ENCODE data around the gene C1QTNF5. TPM values are rescaled to one million over a fixed set of nuclear protein-coding genes. Genes with fewer than 3 reads are reported as not detected.

Gene C1QTNF5
- total RNA-seq, 1 experiment from 2014 or later = not detected

- Histone ChIP-seq H3K79me2 (ENCODE audit: low read depth) (no peaks in the 10 kb centered on the region), H3K27ac (no peak overlapping the region), H3F3A (ENCODE audit: insufficient read depth, low read depth) (peaks cover 6% of the 10 kb centered on the region; the same call in 1 of the 2 replicates), H3K4me3 (no peak overlapping the region), H3K27me3 (ENCODE audit: insufficient read depth, low read depth) (peaks cover 44% of the 10 kb centered on the region), H3K4me2 (no peak overlapping the region), H4K20me1 (ENCODE audit: insufficient read depth) (no peaks in the 10 kb centered on the region), H3K9me3 (ENCODE audit: insufficient read depth, low read depth) (no peaks in the 10 kb centered on the region), H3K4me1 (replicated peaks; ENCODE audit: insufficient read depth) (no peaks in the 10 kb centered on the region), H2AFZ (no peak overlapping the region), H3K36me3 (ENCODE audit: low read depth) (no peaks in the 10 kb centered on the region), H3K9me2 (ENCODE audit: insufficient read depth) (no peaks in the 10 kb centered on the region)
- no TSS peak for BruUV-seq (replicated peaks)
- ChIA-PET CTCF (interaction anchor here (0.5 kb wide), 1 partner anchor 12 kb away, joined by 3 read pairs; no protein-coding TSS in a partner anchor), POLR2A (ENCODE audit: unreplicated experiment) (no interaction called here)
- no peak for DNase-seq
- TF ChIP-seq CTCF (conservative IDR thresholded peaks at IDR 0.05) = no peak
- no peak for TF ChIP-seq EZH2 (IDR thresholded peaks at IDR 0.05; ENCODE audit: low read depth)
- intact Hi-C loops (cut with micrococcal nuclease; ENCODE audit: unreplicated experiment) = no loop called here
Measured at GRCh38 chr11:119343726-119344125, 3.0 kb upstream of the C1QTNF5 start.

- peaks cover 13% of the 10 kb centered on the region; the same call in 1 of the 2 replicates for H3F3A ChIP-seq (ENCODE audit: insufficient read depth, low read depth)
- BruUV-seq (replicated peaks) = no TSS peak
- POLR2A ChIA-PET (ENCODE audit: unreplicated experiment) = no interaction called here
Measured at GRCh38 chr11:119342362-119343130, 1.9 kb upstream of the C1QTNF5 start.

GRCh38 chr11:119342023-119342300 lies 1.3 kb upstream of the C1QTNF5 start:
- no peak overlapping the region for H3K27ac ChIP-seq
- H3K4me2 ChIP-seq = no peak overlapping the region
- H3K4me3 ChIP-seq = no peak overlapping the region
- no peak for DNase-seq
- H3K9me3 ChIP-seq (ENCODE audit: insufficient read depth, low read depth) = no peaks in the 10 kb centered on the region
- H3F3A ChIP-seq (ENCODE audit: insufficient read depth, low read depth) = peaks cover 19% of the 10 kb centered on the region; the same call in 1 of the 2 replicates
- no peaks in the 10 kb centered on the region for H3K9me2 ChIP-seq (ENCODE audit: insufficient read depth)
- ChIA-PET CTCF (no interaction called here), POLR2A (ENCODE audit: unreplicated experiment) (no interaction called here)
- no peak overlapping the region for H2AFZ ChIP-seq
- TF ChIP-seq EZH2 (IDR thresholded peaks at IDR 0.05; ENCODE audit: low read depth) (no peak), CTCF (conservative IDR thresholded peaks at IDR 0.05) (no peak)
- intact Hi-C loops (cut with micrococcal nuclease; ENCODE audit: unreplicated experiment) = no loop called here
- peaks cover 30% of the 10 kb centered on the region for H3K27me3 ChIP-seq (ENCODE audit: insufficient read depth, low read depth)
- no TSS peak for BruUV-seq (replicated peaks)
- H3K4me1 ChIP-seq (replicated peaks; ENCODE audit: insufficient read depth) = peaks cover 8% of the 10 kb centered on the region; the same call in 1 of the 2 replicates
- H3K36me3 ChIP-seq (ENCODE audit: low read depth) = no peaks in the 10 kb centered on the region
- H3K79me2 ChIP-seq (ENCODE audit: low read depth) = 0 out of 2 replicates have a peak, but pooled peaks cover 2% of the 10 kb centered on the region
- no peaks in the 10 kb centered on the region for H4K20me1 ChIP-seq (ENCODE audit: insufficient read depth)

More at GRCh38 chr11:119342362-119343130, 1.9 kb upstream of the C1QTNF5 start:
- H3K4me2 ChIP-seq = no peak overlapping the region
- H3K4me1 ChIP-seq (replicated peaks; ENCODE audit: insufficient read depth) = peaks cover 3% of the 10 kb centered on the region; the same call in 1 of the 2 replicates
- intact Hi-C loops (cut with micrococcal nuclease; ENCODE audit: unreplicated experiment) = no loop called here
- no peaks in the 10 kb centered on the region for H3K9me2 ChIP-seq (ENCODE audit: insufficient read depth)
- TF ChIP-seq EZH2 (IDR thresholded peaks at IDR 0.05; ENCODE audit: low read depth) (no peak), CTCF (conservative IDR thresholded peaks at IDR 0.05) (no peak)
- no peak overlapping the region for H2AFZ ChIP-seq
- no peak overlapping the region for H3K4me3 ChIP-seq
- peaks cover 36% of the 10 kb centered on the region for H3K27me3 ChIP-seq (ENCODE audit: insufficient read depth, low read depth)
- H4K20me1 ChIP-seq (ENCODE audit: insufficient read depth) = no peaks in the 10 kb centered on the region
- H3K27ac ChIP-seq = no peak overlapping the region
- CTCF ChIA-PET = no interaction called here
- H3K9me3 ChIP-seq (ENCODE audit: insufficient read depth, low read depth) = no peaks in the 10 kb centered on the region
- no peaks in the 10 kb centered on the region for H3K79me2 ChIP-seq (ENCODE audit: low read depth)
- no peaks in the 10 kb centered on the region for H3K36me3 ChIP-seq (ENCODE audit: low read depth)
- no peak for DNase-seq
